Immature natural killer cell (primary cell): Measurements from ENCODE around the gene MPLKIP. TPM values are rescaled to one million over a fixed set of nuclear protein-coding genes. Genes with fewer than 3 reads are reported as not detected.
"Not testable (repeated sequence)": the region's sequence is repeated elsewhere in the genome, so short reads cannot be mapped to it uniquely, and the experiment has no call there.

ENCODE experiments used
- DNase-seq, 3 donors: peaks; one replicate each; pipeline ENCODE4 v3.0.0; 2022; ENCODE audit warnings: mixed read lengths in 1 of 3
- H3K27ac Mint-ChIP-seq, 6 donors: one replicate each; pipeline ENCODE4 v1.8.0; 2020; ENCODE audit warnings: mixed read lengths in 6 of 6, mild to moderate bottlenecking in 5 of 6, inconsistent platforms in 4 of 6, moderate library complexity in 3 of 6
- H3K27me3 Mint-ChIP-seq, 3 donors: one replicate each; pipeline ENCODE4 v1.8.0; 2020 to 2021; ENCODE audit warnings: low read depth in 3 of 3, mild to moderate bottlenecking in 3 of 3, mixed read lengths in 3 of 3, moderate library complexity in 3 of 3, inconsistent platforms in 1 of 3
- H3K36me3 Mint-ChIP-seq, 3 donors: one replicate each; pipeline ENCODE4 v1.8.0; 2020; ENCODE audit warnings: mixed read lengths in 3 of 3, inconsistent platforms in 2 of 3, mild to moderate bottlenecking in 2 of 3
- H3K4me1 Mint-ChIP-seq, 2 donors: one replicate each; pipeline ENCODE4 v1.8.0; 2020; ENCODE audit warnings: inconsistent platforms in 2 of 2, mild to moderate bottlenecking in 2 of 2, mixed read lengths in 2 of 2, moderate library complexity in 1 of 2
- H3K4me3 Mint-ChIP-seq, 5 donors: one replicate each; pipeline ENCODE4 v1.8.0; 2020; ENCODE audit warnings: mild to moderate bottlenecking in 5 of 5, mixed read lengths in 5 of 5, inconsistent platforms in 3 of 5, moderate library complexity in 3 of 5
- H3K9me3 Mint-ChIP-seq, 6 donors: one replicate each; pipeline ENCODE4 v1.8.0; 2020; ENCODE audit warnings: mild to moderate bottlenecking in 6 of 6, mixed read lengths in 6 of 6, inconsistent platforms in 4 of 6, moderate library complexity in 3 of 6
- polyA plus RNA-seq, 3 donors: library from polyadenylated mRNA; unstranded; fragments of 300-500 nt; fragmentation: Illumina TruSeq; gene quantifications; one replicate each; pipeline ENCODE4 v1.2.3, GENCODE V29; 2021

The MPLKIP gene
- polyA plus RNA-seq, 3 donors from 2014 or later = 60.8 to 83.4 (median 65.0) TPM

DNA sequence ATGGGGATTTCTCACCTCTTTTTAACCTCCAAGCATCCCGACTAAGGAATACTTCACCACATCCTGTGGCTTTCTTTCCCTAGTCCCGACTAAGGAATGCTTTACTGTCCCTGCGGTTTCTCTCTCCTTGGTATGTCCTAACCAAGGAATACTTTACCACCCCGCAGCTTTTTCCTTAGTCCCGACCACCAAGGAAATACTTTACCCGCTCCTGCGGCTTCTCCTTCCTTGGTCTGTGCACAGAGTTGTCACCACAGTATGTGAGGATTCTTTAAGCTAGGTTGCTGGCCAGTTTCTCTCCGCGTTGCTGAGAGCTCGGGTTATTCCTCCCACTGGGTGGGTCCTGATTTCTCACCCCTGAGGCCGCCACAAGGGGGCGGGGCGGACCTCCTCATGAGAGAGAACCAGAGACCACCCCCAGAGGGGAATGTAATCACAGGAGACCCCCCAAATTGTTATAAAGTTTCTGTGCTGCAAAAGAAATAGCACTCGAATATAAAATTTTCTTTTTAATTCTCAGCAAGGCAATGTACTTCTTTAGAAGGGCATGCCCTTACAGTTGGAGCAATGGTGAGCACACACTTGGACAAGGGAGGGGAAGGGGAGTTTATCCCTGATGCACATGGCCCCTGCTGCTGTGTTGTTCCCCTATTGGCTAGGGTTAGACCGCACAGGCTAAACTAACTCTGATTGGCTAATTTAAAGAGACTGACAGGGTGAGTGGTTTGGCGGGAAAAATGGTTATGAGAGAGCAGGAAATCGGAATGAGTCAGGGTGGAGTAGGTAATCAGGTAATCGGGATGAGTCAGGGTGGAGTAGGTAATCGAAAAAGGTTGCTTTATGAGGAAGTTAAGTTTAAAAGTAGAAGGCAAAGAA, 13.2 kb upstream of the MPLKIP start:
- H3K4me3 Mint-ChIP-seq = no peak overlapping the region
- no peaks in the 10 kb centered on the region for H3K36me3 Mint-ChIP-seq
- H3K9me3 Mint-ChIP-seq = no peaks in the 10 kb centered on the region
- no peak overlapping the region for H3K27ac Mint-ChIP-seq
- H3K4me1 Mint-ChIP-seq = no peaks in the 10 kb centered on the region
- peaks cover 7 to 9% (median 8%) of the 10 kb centered on the region in 3 donors for H3K27me3 Mint-ChIP-seq
- DNase-seq = no peak

DNA sequence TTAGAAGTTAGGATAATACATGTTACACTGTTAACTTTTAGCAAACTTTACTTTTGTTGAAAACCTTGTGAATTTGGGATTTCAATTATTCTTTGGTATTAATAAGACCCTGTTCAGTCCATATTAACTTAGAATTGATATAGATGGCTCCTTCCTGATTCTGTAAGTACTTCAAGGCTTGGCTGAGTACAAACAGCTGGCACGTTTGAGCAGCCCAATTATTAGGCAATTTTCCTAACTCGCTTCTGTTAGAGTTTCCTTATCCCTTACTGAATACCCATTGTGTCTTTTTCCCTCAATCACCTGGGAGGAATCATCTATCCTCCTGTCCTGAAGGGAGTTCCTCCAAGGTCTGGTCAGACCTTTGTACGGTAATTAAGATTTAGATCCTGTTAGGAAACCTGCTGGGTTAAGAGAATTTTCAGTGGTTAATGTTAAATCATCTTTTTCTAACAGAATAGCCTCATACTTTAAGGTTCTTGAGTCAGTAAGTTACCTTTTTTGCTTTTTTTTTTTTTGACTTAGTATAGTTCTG, 11.2 kb upstream of the MPLKIP start:
- H3K27ac Mint-ChIP-seq, H3K36me3 Mint-ChIP-seq, DNase-seq, H3K9me3 Mint-ChIP-seq, H3K4me1 Mint-ChIP-seq, H3K4me3 Mint-ChIP-seq: not testable (repeated sequence)
- peaks cover 6 to 12% (median 7%) of the 10 kb centered on the region in 3 donors for H3K27me3 Mint-ChIP-seq

GRCh38 chr7:40141916-40142315, 7.5 kb upstream of the MPLKIP start:
- H3K27ac Mint-ChIP-seq, H3K4me3 Mint-ChIP-seq, H3K4me1 Mint-ChIP-seq, DNase-seq, H3K36me3 Mint-ChIP-seq, H3K9me3 Mint-ChIP-seq: not testable (repeated sequence)
- H3K27me3 Mint-ChIP-seq = peaks cover 4 to 17% (median 10%) of the 10 kb centered on the region in 3 donors

DNA sequence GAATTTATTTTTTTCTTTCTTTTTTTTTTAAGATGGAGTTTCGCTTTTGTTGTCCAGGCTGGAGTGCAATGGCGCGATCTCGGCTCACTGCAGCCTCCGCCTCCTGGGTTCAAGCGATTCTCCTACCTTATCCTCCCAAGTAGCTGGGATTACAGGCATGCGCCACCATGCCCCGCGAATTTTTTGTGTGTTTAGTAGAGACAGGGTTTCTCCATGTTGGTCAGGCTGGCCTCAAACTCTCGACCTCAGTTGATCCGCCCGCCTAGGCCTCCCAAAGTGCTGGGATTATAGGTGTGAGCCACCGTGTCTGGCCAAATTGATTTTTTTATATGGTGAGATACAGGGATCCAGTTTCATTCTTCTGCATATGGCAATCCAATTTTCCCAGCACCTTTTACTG, 5.5 kb upstream of the MPLKIP start:
- not testable (repeated sequence) for H3K36me3 Mint-ChIP-seq, H3K9me3 Mint-ChIP-seq, H3K4me3 Mint-ChIP-seq, H3K27ac Mint-ChIP-seq, DNase-seq, H3K4me1 Mint-ChIP-seq
- H3K27me3 Mint-ChIP-seq = peaks cover 12 to 22% (median 14%) of the 10 kb centered on the region in 3 donors

DNA sequence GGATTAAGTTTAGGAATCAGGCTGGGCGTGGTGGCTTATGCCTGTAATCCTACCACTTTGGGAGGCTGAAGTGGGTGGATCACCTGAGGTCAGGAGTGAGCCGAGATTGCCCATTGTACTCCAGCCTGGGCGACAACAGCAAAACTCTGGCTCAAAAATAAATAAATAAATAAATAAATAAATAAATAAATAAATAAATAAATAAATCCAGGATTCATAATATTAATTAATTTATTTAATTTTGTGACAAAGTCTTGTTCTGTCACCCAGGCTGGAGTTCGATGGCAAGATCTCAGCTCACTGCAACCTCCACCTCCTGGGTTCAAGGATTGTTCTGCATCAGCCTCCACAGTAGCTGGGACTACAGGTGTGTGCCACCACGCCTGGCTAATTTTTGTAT, 4.6 kb upstream of the MPLKIP start:
- Mint-ChIP-seq H3K27ac (no peak overlapping the region), H3K36me3 (no peaks in the 10 kb centered on the region), H3K27me3 (peaks cover 14 to 25% (median 17%) of the 10 kb centered on the region in 3 donors), H3K4me3 (no peak overlapping the region), H3K9me3 (peaks cover 0 to 2% (median 0%) of the 10 kb centered on the region in 6 donors), H3K4me1 (peaks cover 4 to 7% of the 10 kb centered on the region in 2 donors)
- DNase-seq = no peak

DNA sequence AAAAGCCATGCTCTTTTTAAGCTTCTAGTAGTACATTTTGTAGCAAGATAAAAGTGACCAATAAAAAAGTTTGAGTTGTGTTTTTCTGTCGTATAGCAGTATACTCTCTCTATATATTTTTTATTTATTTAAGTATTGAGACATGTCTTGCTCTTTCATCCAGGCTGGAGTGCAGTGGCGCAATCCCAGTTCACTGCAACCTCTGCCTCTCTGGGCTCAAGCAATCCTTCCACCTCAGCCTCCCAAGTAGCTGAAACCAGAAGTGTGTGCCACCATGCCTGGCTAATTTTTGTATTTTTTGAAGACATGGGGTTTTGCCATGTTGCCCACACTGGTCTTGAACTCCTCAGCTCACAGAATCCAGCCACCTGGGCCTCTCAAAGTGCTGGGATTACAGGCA, 3.1 kb upstream of the MPLKIP start:
- Mint-ChIP-seq H3K27ac (no peak overlapping the region), H3K36me3 (no peaks in the 10 kb centered on the region), H3K27me3 (peaks cover 11 to 25% (median 19%) of the 10 kb centered on the region in 3 donors), H3K4me3 (peak overlapping the region in 1 of 5 donors; percentile 54), H3K4me1 (peaks cover 15 to 21% of the 10 kb centered on the region in 2 donors), H3K9me3 (peaks cover 0 to 2% (median 0%) of the 10 kb centered on the region in 6 donors)
- DNase-seq = no peak

DNA sequence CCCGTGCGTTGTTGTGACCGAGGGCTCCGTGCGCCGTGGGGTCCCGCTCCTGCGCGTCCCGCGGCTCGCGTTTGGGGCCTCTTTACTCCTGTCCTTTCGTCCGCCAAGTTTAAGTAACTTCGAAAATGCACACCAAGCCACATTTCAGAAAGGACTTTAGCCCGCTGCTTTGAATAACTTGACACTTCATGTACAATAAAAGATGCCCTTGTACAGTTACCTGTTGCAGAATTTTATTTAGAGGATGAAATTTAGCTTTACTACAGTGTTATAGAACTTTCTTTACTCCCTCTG, 842 bp upstream of the MPLKIP start:
- Mint-ChIP-seq H3K4me1 (peaks cover 29 to 35% of the 10 kb centered on the region in 2 donors), H3K27me3 (peaks cover 11 to 19% (median 19%) of the 10 kb centered on the region in 3 donors), H3K27ac (peak overlapping the region in 1 of 6 donors; percentile 71), H3K9me3 (peaks cover 0 to 2% (median 0%) of the 10 kb centered on the region in 6 donors), H3K4me3 (peak overlapping the region; percentile 75 to 98 (median 78)), H3K36me3 (no peaks in the 10 kb centered on the region)
- DNase-seq = no peak

DNA sequence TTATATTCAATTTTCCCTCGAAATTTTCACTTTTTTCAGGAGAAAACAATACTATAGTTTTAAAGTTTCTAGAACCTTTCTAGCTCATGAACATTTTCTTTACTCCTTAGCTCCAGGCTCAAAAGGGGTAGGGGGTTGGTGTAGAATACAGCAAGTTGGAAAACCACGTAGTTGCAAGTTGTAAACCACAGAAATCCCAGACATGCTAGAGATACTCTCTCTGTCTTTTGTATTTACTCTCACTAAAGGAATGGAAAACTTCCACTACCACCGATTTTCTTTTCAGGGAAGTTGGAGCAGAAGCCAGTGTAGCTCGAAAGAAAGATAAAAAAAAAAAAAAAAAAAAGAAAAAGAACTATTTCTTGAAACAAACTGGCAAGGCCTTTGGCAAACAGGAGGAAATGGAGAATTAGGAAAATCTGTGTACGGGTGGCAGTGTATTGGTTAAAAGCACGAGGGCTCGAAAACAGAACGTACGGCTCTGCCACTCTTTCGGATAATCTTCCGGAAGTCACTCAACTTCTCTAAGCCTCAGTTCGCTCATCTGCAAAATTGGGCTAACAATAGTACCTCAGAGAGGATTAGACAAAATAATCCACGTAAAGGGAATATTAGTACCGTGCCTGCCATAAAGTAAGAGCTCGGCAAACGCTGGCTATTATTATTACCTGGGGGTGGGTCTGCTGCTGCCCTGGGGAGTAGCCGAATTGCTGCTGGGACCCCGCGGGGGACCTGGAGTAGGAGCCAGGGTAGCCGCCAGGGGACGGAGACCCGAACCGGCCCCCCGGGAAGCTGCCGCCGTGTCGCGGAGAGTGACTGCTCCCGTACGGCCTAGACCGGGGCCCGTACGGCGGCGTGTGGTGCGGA, 628 bp downstream of the MPLKIP start:
- Mint-ChIP-seq H3K9me3 (peaks cover 0 to 2% (median 0%) of the 10 kb centered on the region in 6 donors), H3K27ac (peak overlapping the region; percentile 80 to 93 (median 90)), H3K27me3 (peaks cover 8 to 19% (median 19%) of the 10 kb centered on the region in 3 donors), H3K36me3 (no peaks in the 10 kb centered on the region), H3K4me1 (peaks cover 34 to 50% of the 10 kb centered on the region in 2 donors), H3K4me3 (peak overlapping the region; percentile 95 to 99 (median 97))
- no peak for DNase-seq

- H3K27me3 Mint-ChIP-seq = peaks cover 0 to 4% (median 2%) of the 10 kb centered on the region in 3 donors
- peaks cover 0 to 4% (median 0%) of the 10 kb centered on the region in 3 donors for H3K36me3 Mint-ChIP-seq
- DNase-seq = no peak
- no peaks in the 10 kb centered on the region for H3K9me3 Mint-ChIP-seq
- H3K4me1 Mint-ChIP-seq = peaks cover 2 to 14% of the 10 kb centered on the region in 2 donors
- H3K27ac Mint-ChIP-seq = no peak overlapping the region
- no peak overlapping the region for H3K4me3 Mint-ChIP-seq
Observed at GRCh38 chr7:40122940-40123254, 11.5 kb downstream of the MPLKIP start.

DNA sequence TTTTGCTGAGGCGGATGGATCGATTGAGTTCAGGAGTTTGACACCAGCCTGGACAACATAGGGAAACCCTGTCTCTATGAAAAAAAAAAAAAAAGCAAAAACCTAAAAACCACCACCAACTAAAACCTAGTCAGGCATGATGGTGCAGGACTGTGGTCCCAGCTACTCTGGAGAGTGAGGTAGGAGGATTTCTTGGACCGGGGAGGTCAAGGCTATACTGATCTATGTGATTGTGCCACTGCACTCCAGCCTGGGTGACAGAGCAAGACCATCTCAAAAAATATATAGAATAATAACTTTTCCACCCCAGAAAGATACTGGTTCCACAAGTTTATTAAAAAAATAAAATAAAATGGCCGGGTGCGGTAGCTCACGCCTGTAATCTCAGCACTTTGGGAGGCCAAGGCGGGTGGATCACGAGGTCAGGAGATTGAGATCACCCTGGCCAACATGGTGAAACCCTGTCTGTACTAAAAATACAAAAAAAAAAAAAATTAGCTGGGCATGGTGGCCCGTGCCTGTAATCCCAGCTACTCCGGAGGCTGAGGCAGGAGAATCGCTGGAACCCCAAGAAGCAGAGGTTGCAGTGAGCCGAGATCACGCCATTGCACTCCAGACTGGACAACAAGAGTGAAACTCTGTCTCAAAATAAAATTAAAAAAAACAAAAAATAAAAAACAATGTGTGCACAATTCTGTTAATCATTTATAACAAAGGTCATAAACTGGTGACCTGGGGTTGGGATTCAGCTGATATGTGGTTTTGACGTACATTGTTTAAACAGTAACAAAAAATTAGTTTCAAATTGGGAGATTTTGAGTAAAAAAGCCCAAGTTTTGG, 12.1 kb downstream of the MPLKIP start:
- not testable (repeated sequence) for H3K9me3 Mint-ChIP-seq, H3K27me3 Mint-ChIP-seq, H3K36me3 Mint-ChIP-seq, H3K4me1 Mint-ChIP-seq, H3K27ac Mint-ChIP-seq, DNase-seq, H3K4me3 Mint-ChIP-seq

DNA sequence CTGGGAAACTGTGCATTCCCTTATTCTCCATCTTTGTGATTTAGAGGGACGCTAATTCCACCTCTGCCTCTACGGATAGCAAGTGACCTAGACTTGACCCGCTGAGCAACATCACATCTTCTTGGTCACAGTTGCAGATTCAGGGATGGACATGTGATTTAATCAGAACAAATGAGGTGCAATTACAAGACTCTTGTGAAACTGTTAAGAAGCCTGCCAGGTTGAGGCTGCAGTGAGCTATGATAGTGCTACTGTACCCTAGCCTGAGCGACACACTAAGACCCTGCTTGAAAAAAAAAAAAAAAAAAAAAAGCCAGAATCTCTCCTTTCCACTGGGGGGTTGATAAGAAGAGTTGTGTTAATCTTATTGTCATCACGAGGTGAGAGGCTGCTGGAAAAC, 14.4 kb downstream of the MPLKIP start:
- H3K27ac Mint-ChIP-seq = no peak overlapping the region
- H3K4me1 Mint-ChIP-seq = peaks cover 0 to 7% of the 10 kb centered on the region in 2 donors
- peaks cover 0 to 2% (median 0%) of the 10 kb centered on the region in 3 donors for H3K27me3 Mint-ChIP-seq
- H3K4me3 Mint-ChIP-seq = no peak overlapping the region
- no peak for DNase-seq
- H3K36me3 Mint-ChIP-seq = peaks cover 0 to 10% (median 0%) of the 10 kb centered on the region in 3 donors
- no peaks in the 10 kb centered on the region for H3K9me3 Mint-ChIP-seq

- not testable (repeated sequence) for H3K27ac Mint-ChIP-seq, DNase-seq, H3K9me3 Mint-ChIP-seq, H3K4me1 Mint-ChIP-seq, H3K36me3 Mint-ChIP-seq, H3K27me3 Mint-ChIP-seq, H3K4me3 Mint-ChIP-seq
Observed at GRCh38 chr7:40118201-40118600, 16.2 kb downstream of the MPLKIP start.

- not testable (repeated sequence) for H3K27ac Mint-ChIP-seq, H3K9me3 Mint-ChIP-seq, H3K4me3 Mint-ChIP-seq, H3K4me1 Mint-ChIP-seq, H3K36me3 Mint-ChIP-seq, H3K27me3 Mint-ChIP-seq, DNase-seq
Observed at GRCh38 chr7:40117199-40117598, 17.2 kb downstream of the MPLKIP start.
